CD4-positive, alpha-beta T cell (primary cell): ENCODE measurements around the gene IFNA17. TPM values are rescaled to one million over a fixed set of nuclear protein-coding genes. Genes with fewer than 3 reads are reported as not detected.

Source experiments
- ATAC-seq: fragments of 200-7000 bp; cut with Tn5 transposase; one replicate; pipeline ENCODE4 v1.10.0; 2022; ENCODE audit warnings: mild to moderate bottlenecking; ENCODE audit not compliant: poor library complexity
- CTCF ChIA-PET: fragments of 350-600 bp; sonication (Branson Sonifier 250); formaldehyde crosslinking; loops from one replicate; lab custom pipeline; 2021; ENCODE audit warnings: antibody characterized with exemption, inconsistent platforms; lab: Charles Lee
- POLR2A ChIA-PET: fragments of 350-600 bp; sonication (Branson Sonifier 250); formaldehyde crosslinking; loops from one replicate; lab custom pipeline; 2021; ENCODE audit warnings: antibody characterized with exemption, inconsistent platforms; lab: Charles Lee
- DNase-seq, 14 experiments: peaks; one replicate each; pipeline ENCODE4 v3.0.0-alpha.2; 2013 to 2020; ENCODE audit warnings: mixed read lengths in 2 of 14
- H3K27ac ChIP-seq, 2 donors: one replicate each; pipeline versions ENCODE4 v1.5.1 to v1.7.0; 2013; ENCODE audit warnings: low read length in 2 of 2, low read depth in 1 of 2, mild to moderate bottlenecking in 1 of 2
- H3K27me3 ChIP-seq, 2 experiments: 1 replicate in 1 of 2; 2 replicates in 1 of 2; pipeline versions ENCODE4 v1.6.1 to v1.7.0; 2013; ENCODE audit warnings: low read length in 2 of 2, control low read depth in 1 of 2, mild to moderate bottlenecking in 1 of 2, moderate library complexity in 1 of 2; ENCODE audit not compliant: insufficient read depth in 2 of 2, control insufficient read depth in 1 of 2
- H3K36me3 ChIP-seq: one replicate; pipeline ENCODE4 v1.6.1; 2013; ENCODE audit warnings: low read length, control low read depth; ENCODE audit not compliant: insufficient read depth
- H3K4me1 ChIP-seq: one replicate; pipeline ENCODE4 v1.6.1; 2013; ENCODE audit warnings: low read length, control low read depth; ENCODE audit not compliant: insufficient read depth
- H3K4me3 ChIP-seq: one replicate; pipeline ENCODE4 v1.5.1; 2013; ENCODE audit warnings: mild to moderate bottlenecking, low read length, moderate library complexity
- H3K9me3 ChIP-seq, 2 experiments: 1 replicate in 1 of 2; 2 replicates in 1 of 2; pipeline versions ENCODE4 v1.6.1 to v1.7.0; 2013; ENCODE audit warnings: low read length in 2 of 2, mild to moderate bottlenecking in 2 of 2, control low read depth in 1 of 2, moderate library complexity in 1 of 2; ENCODE audit not compliant: control insufficient read depth in 1 of 2, insufficient read depth in 1 of 2
- H3K27ac Mint-ChIP-seq: one replicate; pipeline ENCODE4 v1.8.0; 2020; ENCODE audit warnings: mixed read lengths
- H3K27me3 Mint-ChIP-seq: one replicate; pipeline ENCODE4 v1.8.0; 2021; ENCODE audit warnings: mixed read lengths
- H3K36me3 Mint-ChIP-seq: one replicate; pipeline ENCODE4 v1.8.0; 2021; ENCODE audit warnings: low read depth, mixed read lengths
- H3K4me1 Mint-ChIP-seq: one replicate; pipeline ENCODE4 v1.8.0; 2021; ENCODE audit warnings: low read depth, mixed read lengths
- H3K4me3 Mint-ChIP-seq: one replicate; pipeline ENCODE4 v1.8.0; 2020; ENCODE audit warnings: mild to moderate bottlenecking, mixed read lengths
- H3K9me3 Mint-ChIP-seq: one replicate; pipeline ENCODE4 v1.8.0; 2020; ENCODE audit warnings: mixed read lengths
- CTCF ChIP-seq: fragments of 200-600 bp; IDR thresholded peaks from one replicate; pipeline ENCODE4 v1.8.0; 2022; ENCODE audit warnings: antibody characterized with exemption, mild to moderate bottlenecking
- intact Hi-C, 2 experiments: fragments of 100-400 bp; cut with DNase I in 1 of 2; cut with micrococcal nuclease in 1 of 2; formaldehyde crosslinking; loops; one replicate each; pipeline versions ENCODE4 v1.15.1 to v1.9.0; 2023 to 2025; cut with DNase I, micrococcal nuclease
- total RNA-seq, 174 experiments: library from RNA in 2 of 174; stranded (reverse) in 2 of 174; gene quantifications; one replicate each; pipeline ENCODE4 v1.2.3 and lab custom pipeline; 2021 to 2026

Gene IFNA17
- total RNA-seq, 2 experiments from 2014 or later = not detected

- DNase-seq = no peak
- CTCF ChIA-PET = no interaction called here
- no peak overlapping the region for H3K4me3 ChIP-seq
These were observed 38.9 kb upstream of the IFNA17 start for GRCh38 chr9:21266733-21267484.

GRCh38 chr9:21265421-21266189 lies 37.6 kb upstream of the IFNA17 start:
- CTCF ChIA-PET = no interaction called here
- Histone ChIP-seq H3K4me1 (no peaks in the 10 kb centered on the region), H3K27me3 (peaks cover 0 to 3% of the 10 kb centered on the region in 2 experiments), H3K4me3 (no peak overlapping the region), H3K36me3 (no peaks in the 10 kb centered on the region), H3K27ac (no peak overlapping the region), H3K9me3 (no peaks in the 10 kb centered on the region)
- POLR2A ChIA-PET = no interaction called here
- intact Hi-C loops = no loop called here
- TF ChIP-seq CTCF = no peak
- Mint-ChIP-seq H3K4me3 (no peak overlapping the region), H3K27me3 (peaks cover 9% of the 10 kb centered on the region), H3K4me1 (no peaks in the 10 kb centered on the region), H3K27ac (no peak overlapping the region), H3K36me3 (no peaks in the 10 kb centered on the region), H3K9me3 (no peaks in the 10 kb centered on the region)
- ATAC-seq (no peak), DNase-seq (no peak)

More at GRCh38 chr9:21266733-21267484, 38.9 kb upstream of the IFNA17 start:
- Histone ChIP-seq H3K27me3 (peaks cover 2 to 3% of the 10 kb centered on the region in 2 experiments), H3K4me1 (no peaks in the 10 kb centered on the region), H3K9me3 (no peaks in the 10 kb centered on the region), H3K27ac (no peak overlapping the region), H3K36me3 (no peaks in the 10 kb centered on the region)
- Mint-ChIP-seq H3K4me3 (no peak overlapping the region), H3K27ac (no peak overlapping the region), H3K36me3 (no peaks in the 10 kb centered on the region), H3K4me1 (no peaks in the 10 kb centered on the region), H3K27me3 (peaks cover 19% of the 10 kb centered on the region), H3K9me3 (peaks cover 2% of the 10 kb centered on the region)
- TF ChIP-seq CTCF = no peak
- no peak for ATAC-seq
- intact Hi-C loops = no loop called here
- POLR2A ChIA-PET = no interaction called here

GRCh38 chr9:21255538-21256212 lies 27.7 kb upstream of the IFNA17 start:
- Histone ChIP-seq H3K4me1 (peaks cover 3% of the 10 kb centered on the region), H3K4me3 (no peak overlapping the region), H3K27me3 (peaks cover 0 to 4% of the 10 kb centered on the region in 2 experiments), H3K36me3 (no peaks in the 10 kb centered on the region), H3K9me3 (no peaks in the 10 kb centered on the region), H3K27ac (no peak overlapping the region)
- ChIA-PET POLR2A (no interaction called here), CTCF (no interaction called here)
- Mint-ChIP-seq H3K27ac (no peak overlapping the region), H3K36me3 (no peaks in the 10 kb centered on the region), H3K4me1 (peaks cover 5% of the 10 kb centered on the region), H3K9me3 (no peaks in the 10 kb centered on the region), H3K27me3 (no peaks in the 10 kb centered on the region), H3K4me3 (no peak overlapping the region)
- intact Hi-C loops = no loop called here
- no peak for ATAC-seq
- TF ChIP-seq CTCF = no peak
- DNase-seq = no peak
